ENCODE data around the gene ABO.

The ABO gene

GRCh38 chr9:133246991-133247390 is 28.0 kb downstream of the ABO start:
- no peak for DNase-seq (ENCODE audit: extremely low read depth, insufficient read length)
- Histone ChIP-seq H3K4me3 (replicated peaks; ENCODE audit: low read depth, low read length) (no peak overlapping the region), H3K36me3 (ENCODE audit: control insufficient read depth, insufficient read depth, low read length) (no peaks in the 10 kb centered on the region), H3K27me3 (replicated peaks; ENCODE audit: control insufficient read depth, insufficient read depth, low read length) (peaks cover 1% of the 10 kb centered on the region)
- no peak for TF ChIP-seq CTCF (IDR thresholded peaks at IDR 0.05; ENCODE audit: insufficient read depth, low read length, poor library complexity, severe bottlenecking)

GRCh38 chr9:133246562-133246961 is 28.4 kb downstream of the ABO start:
- Histone ChIP-seq H3K27me3 (replicated peaks; ENCODE audit: control insufficient read depth, insufficient read depth, low read length) (peaks cover 1% of the 10 kb centered on the region), H3K4me3 (replicated peaks; ENCODE audit: low read depth, low read length) (no peak overlapping the region), H3K36me3 (ENCODE audit: control insufficient read depth, insufficient read depth, low read length) (no peaks in the 10 kb centered on the region)
- TF ChIP-seq CTCF (IDR thresholded peaks at IDR 0.05; ENCODE audit: insufficient read depth, low read length, poor library complexity, severe bottlenecking) = no peak
- no peak for DNase-seq (ENCODE audit: extremely low read depth, insufficient read length)

- DNase-seq (ENCODE audit: extremely low read depth, insufficient read length) = no peak
- Histone ChIP-seq H3K4me3 (replicated peaks; ENCODE audit: low read depth, low read length) (no peak overlapping the region), H3K36me3 (ENCODE audit: control insufficient read depth, insufficient read depth, low read length) (no peaks in the 10 kb centered on the region), H3K27me3 (replicated peaks; ENCODE audit: control insufficient read depth, insufficient read depth, low read length) (no peaks in the 10 kb centered on the region; the same call in 1 of the 2 replicates)
- no peak for TF ChIP-seq CTCF (IDR thresholded peaks at IDR 0.05; ENCODE audit: insufficient read depth, low read length, poor library complexity, severe bottlenecking)
Observed at GRCh38 chr9:133242991-133243390, 32.0 kb downstream of the ABO start.

GRCh38 chr9:133242241-133242640 is 32.8 kb downstream of the ABO start:
- Histone ChIP-seq H3K36me3 (ENCODE audit: control insufficient read depth, insufficient read depth, low read length) (no peaks in the 10 kb centered on the region), H3K27me3 (replicated peaks; ENCODE audit: control insufficient read depth, insufficient read depth, low read length) (no peaks in the 10 kb centered on the region; the same call in 1 of the 2 replicates), H3K4me3 (replicated peaks; ENCODE audit: low read depth, low read length) (no peak overlapping the region)
- no peak for TF ChIP-seq CTCF (IDR thresholded peaks at IDR 0.05; ENCODE audit: insufficient read depth, low read length, poor library complexity, severe bottlenecking)
- no peak for DNase-seq (ENCODE audit: extremely low read depth, insufficient read length)

GRCh38 chr9:133239533-133240090 is 35.4 kb downstream of the ABO start:
- no peak for DNase-seq (ENCODE audit: extremely low read depth, insufficient read length)
- no peak for TF ChIP-seq CTCF (IDR thresholded peaks at IDR 0.05; ENCODE audit: insufficient read depth, low read length, poor library complexity, severe bottlenecking)
- no peak overlapping the region for H3K4me3 ChIP-seq (replicated peaks; ENCODE audit: low read depth, low read length)

More at GRCh38 chr9:133239533-133240090, 35.4 kb downstream of the ABO start:
- H3K36me3 ChIP-seq (ENCODE audit: control insufficient read depth, insufficient read depth, low read length) = no peaks in the 10 kb centered on the region
- H3K27me3 ChIP-seq (replicated peaks; ENCODE audit: control insufficient read depth, insufficient read depth, low read length) = no peaks in the 10 kb centered on the region
